Activated CD8-positive, alpha-beta memory T cell treated with anti-CD3 and anti-CD28 coated beads for 48 hours (primary cell): ENCODE measurements around the gene ABCF3.
A peak's percentile ranks its signal among the peaks of the same experiment; 100 is the strongest.
"Not testable (repeated sequence)": the region's sequence is repeated elsewhere in the genome, so short reads cannot be mapped to it uniquely, and the experiment has no call there.

ENCODE experiments used
- DNase-seq, 3 experiments: peaks; one replicate each; pipeline ENCODE4 v3.0.0-alpha.2; 2020; ENCODE audit warnings: low read depth in 2 of 3, low spot score in 2 of 3

The ABCF3 gene

GRCh38 chr3:184186184-184186901 is at the start of gene ABCF3:
ABCF3 (plus strand) TSS chr3:184186199; CDS start chr3:184186208, 9 bp downstream.
- DNase-seq, result no peak

- DNase-seq, result no peak
These were observed 45.6 kb upstream of the ABCF3 start for GRCh38 chr3:184140436-184140835.

GRCh38 chr3:184142199-184142598 is 43.8 kb upstream of the ABCF3 start:
- no peak for DNase-seq

- no peak for DNase-seq
These were observed 42.7 kb upstream of the ABCF3 start for GRCh38 chr3:184143327-184143726.

GRCh38 chr3:184144505-184144904 is 41.5 kb upstream of the ABCF3 start:
- DNase-seq, result no peak

GRCh38 chr3:184145111-184145524 is 40.9 kb upstream of the ABCF3 start:
- no peak for DNase-seq

- no peak for DNase-seq
These were observed 40.2 kb upstream of the ABCF3 start for GRCh38 chr3:184145751-184146270.

- no peak for DNase-seq
These were observed 37.9 kb upstream of the ABCF3 start for GRCh38 chr3:184148076-184148475.

GRCh38 chr3:184149123-184149522 is 36.9 kb upstream of the ABCF3 start:
- DNase-seq, result no peak

GRCh38 chr3:184149770-184150169 is 36.2 kb upstream of the ABCF3 start:
- not testable (repeated sequence) for DNase-seq

- DNase-seq, result peak in 1 of 3 experiments; percentile 13
These were observed 30.9 kb upstream of the ABCF3 start, which contains the start of gene DVL3 for GRCh38 chr3:184154885-184155643. DVL3 (plus strand) TSS chr3:184155377; CDS start chr3:184155636, 259 bp downstream.

- peak in 1 of 3 experiments; percentile 34 for DNase-seq
These were observed 30.1 kb upstream of the ABCF3 start for GRCh38 chr3:184155644-184156521.

GRCh38 chr3:184156522-184156955 is 29.5 kb upstream of the ABCF3 start:
- no peak for DNase-seq

- no peak for DNase-seq
These were observed 28.8 kb upstream of the ABCF3 start for GRCh38 chr3:184157206-184157605.

- no peak for DNase-seq
These were observed 27.6 kb upstream of the ABCF3 start for GRCh38 chr3:184158404-184158803.

GRCh38 chr3:184160456-184160855 is 25.5 kb upstream of the ABCF3 start:
- no peak for DNase-seq

- not testable (repeated sequence) for DNase-seq
These were observed 23.4 kb upstream of the ABCF3 start for GRCh38 chr3:184162571-184163070.

GRCh38 chr3:184164648-184165330 is 21.2 kb upstream of the ABCF3 start:
- no peak for DNase-seq

GRCh38 chr3:184165543-184165942 is 20.5 kb upstream of the ABCF3 start:
- no peak for DNase-seq

GRCh38 chr3:184166671-184167070 is 19.3 kb upstream of the ABCF3 start:
- DNase-seq, result no peak
